Ecto neural progenitor cell (in vitro differentiated cells): ENCODE measurements around the gene THAP4.
"Not testable (repeated sequence)": the region's sequence is repeated elsewhere in the genome, so short reads cannot be mapped to it uniquely, and the experiment has no call there.

ENCODE experiments used
- DNase-seq: peaks from one replicate; pipeline ENCODE4 v3.0.0-alpha.2; 2018; ENCODE audit warnings: low spot score

Gene THAP4

DNA sequence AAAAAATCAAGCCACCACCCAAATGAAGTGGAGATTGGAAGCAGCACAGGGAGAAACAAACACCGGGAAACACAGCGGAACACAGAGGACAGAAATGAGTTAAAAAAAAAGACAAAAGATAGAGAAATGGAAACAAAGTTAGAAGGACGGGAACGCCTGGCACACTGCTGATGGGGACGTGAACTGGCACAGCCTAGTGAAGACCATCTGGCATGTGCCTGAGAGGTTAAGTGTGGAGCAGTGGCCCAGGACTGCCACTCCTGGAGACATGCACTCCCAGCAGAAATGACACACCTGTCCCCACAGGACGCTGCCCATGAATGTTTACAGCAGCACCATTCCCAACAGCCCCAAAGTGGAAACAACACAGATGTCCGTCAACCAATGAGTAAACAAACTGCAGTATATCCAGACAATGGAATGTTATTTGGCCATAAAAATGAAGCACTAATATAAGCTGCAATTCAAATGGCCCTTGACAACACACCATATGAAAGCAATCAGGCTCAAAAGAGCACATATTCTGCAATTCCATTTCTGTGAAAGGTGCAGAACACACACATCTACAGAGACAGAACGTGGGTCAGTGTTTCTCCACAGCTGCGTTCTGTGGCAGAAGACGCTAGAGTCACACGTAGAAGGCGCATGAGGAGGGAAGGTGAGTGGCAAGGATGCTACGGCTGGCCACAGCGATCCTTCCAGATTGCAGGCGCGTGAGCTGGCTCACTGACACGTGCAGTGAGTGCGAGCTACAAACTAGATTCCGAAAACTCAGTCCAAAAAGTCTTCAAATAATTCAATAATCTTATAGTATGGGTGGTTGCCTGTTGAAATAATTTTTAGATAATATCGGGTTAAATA is 24.6 kb downstream of the THAP4 start:
- no peak for DNase-seq

GRCh38 chr2:241611062-241611461 is 25.9 kb downstream of the THAP4 start:
- no peak for DNase-seq

DNA sequence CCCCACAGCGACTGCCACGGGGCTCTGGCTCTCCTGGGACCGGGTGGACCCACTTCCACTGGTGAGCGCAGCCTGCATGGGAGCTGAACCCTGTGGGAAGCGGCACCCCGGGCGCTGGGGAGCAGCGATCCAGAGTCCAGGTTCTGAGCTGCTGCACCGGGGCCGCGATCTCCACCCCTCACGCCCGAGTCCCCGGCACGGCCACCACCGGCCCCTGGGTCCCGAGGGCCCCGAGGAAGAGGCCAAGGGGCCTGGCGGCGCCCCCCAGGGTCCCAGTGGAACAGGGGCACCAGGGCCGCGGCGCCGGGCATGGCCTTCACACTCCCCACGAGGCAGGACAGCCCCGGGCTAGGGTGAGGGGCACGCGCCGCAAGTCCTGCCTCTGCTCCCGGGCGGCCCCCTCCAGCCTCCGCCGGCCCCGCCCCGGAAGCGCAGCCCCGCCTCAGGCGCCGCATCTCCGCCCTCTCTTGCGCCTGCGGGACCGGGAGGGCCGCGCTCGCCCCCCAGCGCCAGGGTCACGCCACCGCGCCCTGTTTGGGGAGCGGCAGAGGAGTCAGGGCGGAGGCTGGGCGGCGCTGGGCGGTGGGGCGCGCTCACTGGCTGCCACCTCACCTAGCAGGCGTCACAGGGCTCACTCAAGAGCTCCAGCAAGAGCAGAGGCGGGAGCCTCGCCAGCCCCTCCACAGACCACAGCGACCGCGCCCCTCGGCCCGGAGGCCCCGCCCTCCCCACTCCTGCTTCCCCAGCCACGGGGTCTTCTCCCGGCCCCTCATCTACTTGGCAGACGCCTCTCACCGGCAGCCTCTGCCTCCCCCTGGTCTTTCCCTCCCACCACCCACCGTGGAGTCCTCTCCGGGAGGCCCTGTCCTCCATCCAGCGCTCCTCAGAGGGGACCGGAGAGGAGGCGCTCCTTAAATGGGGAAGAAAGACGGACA is 26.8 kb downstream of the THAP4 start:
- DNase-seq, result peak; percentile 96

GRCh38 chr2:241608881-241609280 is 28.1 kb downstream of the THAP4 start:
- DNase-seq, result no peak

DNA sequence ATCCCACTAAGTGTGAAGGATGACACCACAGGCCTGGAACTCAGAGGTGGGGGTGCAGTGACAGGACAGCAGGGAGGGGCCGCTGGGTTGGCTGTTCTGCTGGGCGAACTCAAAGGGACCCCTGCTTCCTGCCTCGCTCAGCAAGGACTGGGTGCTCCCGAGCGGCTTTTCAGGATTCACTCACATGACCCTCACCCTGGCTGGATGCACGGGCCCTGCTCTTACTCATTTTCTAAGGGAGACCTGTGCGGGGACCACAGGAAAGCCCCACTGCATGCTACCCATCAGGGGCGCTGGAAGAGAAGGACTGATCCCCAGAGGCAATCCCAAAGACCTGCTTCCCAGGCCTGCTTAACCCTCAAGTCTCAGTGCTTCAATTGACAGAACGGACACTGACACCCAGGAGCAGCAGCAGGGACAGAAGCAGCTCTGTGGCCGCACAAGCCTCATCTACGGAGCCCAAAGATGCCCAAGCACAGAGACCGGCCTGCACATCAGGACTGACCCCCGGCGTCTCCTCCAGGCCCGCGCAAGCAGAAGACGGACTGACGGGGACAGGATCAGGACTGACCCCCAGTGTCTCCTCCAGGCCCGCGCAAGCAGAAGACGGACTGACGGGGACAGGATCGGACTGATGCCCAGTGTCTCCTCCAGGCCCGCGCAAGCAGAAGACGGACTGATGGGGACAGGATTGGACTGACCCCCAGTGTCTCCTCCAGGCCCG is 29.6 kb downstream of the THAP4 start:
- DNase-seq, result no peak

- no peak for DNase-seq
These were observed 30.8 kb downstream of the THAP4 start for GRCh38 chr2:241606186-241606585.

DNA sequence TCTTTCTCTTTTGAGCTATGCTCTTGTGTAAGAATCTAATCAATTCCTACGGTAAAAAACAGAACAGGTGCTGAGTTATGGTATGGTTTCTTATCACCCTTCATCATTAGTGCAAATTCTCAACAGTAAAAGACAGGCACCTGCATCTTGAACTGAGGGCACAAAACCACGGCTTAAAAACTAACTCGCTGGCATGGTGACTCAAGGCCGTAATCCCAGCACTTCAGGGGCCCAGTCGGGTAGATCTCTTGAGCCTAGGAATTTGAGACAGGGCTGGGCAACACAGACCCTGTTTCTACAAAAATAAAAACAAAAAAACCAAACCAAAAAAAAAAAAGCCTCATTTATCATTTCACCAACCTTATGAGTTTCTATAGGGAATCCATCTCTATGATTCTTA is 33.3 kb downstream of the THAP4 start:
- no peak for DNase-seq

GRCh38 chr2:241602720-241603119 is 34.2 kb downstream of the THAP4 start:
- no peak for DNase-seq

GRCh38 chr2:241601841-241602240 is 35.1 kb downstream of the THAP4 start:
- DNase-seq, result no peak

- DNase-seq, result no peak
These were observed 37.3 kb downstream of the THAP4 start for GRCh38 chr2:241599615-241600014.

DNA sequence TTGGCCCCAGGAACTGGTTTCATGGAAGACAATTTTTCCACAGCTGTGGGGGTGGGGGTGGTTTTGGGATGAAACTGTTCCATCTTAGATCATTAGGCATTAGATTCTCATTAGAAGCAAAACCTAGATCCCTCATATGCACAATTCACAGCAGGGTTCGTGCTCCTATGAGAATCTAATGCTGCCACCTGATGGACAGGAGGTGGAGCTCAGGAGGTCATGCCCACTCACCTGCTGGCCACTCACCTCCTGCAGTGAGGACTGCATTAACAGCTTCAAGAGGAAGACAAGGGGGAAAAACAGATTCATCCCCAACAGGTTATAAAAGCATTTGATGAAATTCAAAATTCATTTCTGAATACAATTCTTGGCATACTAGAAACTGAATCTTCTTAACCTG is 38.5 kb downstream of the THAP4 start:
- DNase-seq, result no peak

GRCh38 chr2:241598061-241598460 is 38.9 kb downstream of the THAP4 start:
- DNase-seq, result no peak

DNA sequence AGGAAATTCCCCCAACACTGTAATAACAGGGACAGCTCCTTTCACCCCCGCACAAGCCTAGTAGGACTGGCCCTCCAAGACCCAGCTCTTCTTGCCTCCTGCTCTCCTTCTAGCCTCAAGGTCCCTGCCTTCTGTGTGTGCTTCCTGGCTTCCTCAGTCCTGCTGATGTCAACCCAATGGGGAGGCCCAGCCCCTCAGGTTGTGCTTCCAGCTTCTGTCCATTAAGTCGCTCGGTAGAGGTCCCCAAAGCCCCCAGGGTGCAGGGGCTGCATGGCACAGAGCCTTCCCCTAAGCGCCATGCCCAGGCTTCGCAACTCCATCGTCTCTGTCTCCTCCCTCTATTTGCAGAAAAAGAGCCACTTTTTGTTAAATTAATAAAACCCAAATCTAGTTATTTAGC is 39.4 kb downstream of the THAP4 start:
- DNase-seq, result no peak

DNA sequence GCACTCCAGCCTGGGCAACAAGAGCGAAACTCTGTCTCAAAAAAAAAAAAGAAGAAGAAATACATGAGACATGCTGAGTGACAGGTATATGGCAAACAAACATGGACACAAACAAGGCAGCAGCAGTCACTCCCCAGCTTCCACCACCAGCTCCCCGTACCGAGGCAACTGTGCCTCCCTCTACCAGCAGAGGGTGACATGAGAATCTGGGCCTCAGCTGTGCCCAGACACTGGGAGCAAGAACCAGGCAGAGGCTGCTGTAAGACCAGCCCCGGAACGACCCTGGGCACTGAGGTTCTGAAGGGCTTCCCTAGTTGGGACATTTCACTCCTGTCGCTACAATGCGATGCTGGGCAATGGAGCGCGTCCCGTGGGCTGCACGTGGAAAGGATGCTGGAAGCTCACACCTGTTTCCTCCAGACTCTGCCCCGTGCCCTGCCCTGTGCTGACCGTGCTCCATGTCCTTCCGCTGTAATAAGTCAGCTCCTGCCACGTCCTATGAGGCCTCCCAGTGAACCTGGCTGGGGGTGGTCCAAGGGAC is 41.3 kb downstream of the THAP4 start:
- DNase-seq, result peak; percentile 69

DNA sequence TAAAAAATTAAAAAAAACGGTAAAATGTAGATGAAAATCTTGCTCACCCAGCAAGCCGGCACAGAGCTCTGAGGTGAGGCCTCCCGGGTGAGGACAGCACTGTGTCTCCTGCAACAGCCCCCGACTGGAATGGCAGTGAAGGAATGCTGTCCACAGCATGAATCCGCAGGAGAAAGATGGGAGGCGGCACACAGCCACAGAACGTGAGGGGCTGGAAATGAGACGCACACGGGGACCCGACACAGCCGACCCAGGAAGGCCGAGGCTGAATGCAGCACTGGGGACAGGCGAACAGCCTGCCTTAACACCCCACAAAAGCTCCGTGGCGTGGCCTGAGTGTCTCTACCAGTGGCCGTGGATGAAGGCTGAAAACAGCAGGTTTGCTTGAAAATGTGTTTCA is 43.7 kb downstream of the THAP4 start:
- no peak for DNase-seq

- no peak for DNase-seq
These were observed 44.7 kb downstream of the THAP4 start for GRCh38 chr2:241592126-241592845.

- not testable (repeated sequence) for DNase-seq
These were observed 46.2 kb downstream of the THAP4 start for GRCh38 chr2:241590496-241591455.

GRCh38 chr2:241589863-241590262 is 47.1 kb downstream of the THAP4 start:
- DNase-seq, result not testable (repeated sequence)

- no peak for DNase-seq
These were observed 50.2 kb downstream of the THAP4 start for GRCh38 chr2:241586564-241587264.

GRCh38 chr2:241584436-241584835 is 52.5 kb downstream of the THAP4 start:
- no peak for DNase-seq
